GM12878 (cell line): ENCODE results near the gene OPN3. TPM values are rescaled to one million over a fixed set of nuclear protein-coding genes. Genes with fewer than 3 reads are reported as not detected.

Experiments used
- ATAC-seq: fragments of 200-7000 bp; cut with Tn5 transposase; 3 replicates; pipeline ENCODE4 v1.9.1; 2020; ENCODE audit warnings: mild to moderate bottlenecking, moderate library complexity
- BruUV-seq: library from RNA; stranded (reverse); fragments of 400-500 nt; replicated peaks from 2 replicates; lab custom pipeline; 2021; lab: Mats Ljungman, UMichigan
- CTCF ChIA-PET: fragments of 300-600 bp; sonication (Branson Sonifier 250); formaldehyde crosslinking; extraction: SDS; loops from one replicate; lab custom pipeline; 2021; ENCODE audit warnings: inconsistent platforms; lab: Yijun Ruan, JAX
- POLR2A ChIA-PET: fragments of 350-600 bp; formaldehyde crosslinking; extraction: SDS; loops from one replicate; lab custom pipeline; 2021; ENCODE audit warnings: inconsistent platforms; lab: Charles Lee
- RAD21 ChIA-PET: fragments of 300-600 bp; sonication (Branson Sonifier 250); formaldehyde crosslinking; loops from one replicate; lab custom pipeline; 2023; ENCODE audit warnings: antibody characterized with exemption; ENCODE audit not compliant: unreplicated experiment; lab: Charles Lee
- SMC1A ChIA-PET: fragments of 300-600 bp; sonication (Branson Sonifier 250); formaldehyde crosslinking; loops from one replicate; lab custom pipeline; 2023; ENCODE audit not compliant: unreplicated experiment, uncharacterized antibody; lab: Charles Lee
- DNase-seq: peaks from one replicate; pipeline ENCODE4 v3.0.0-alpha.2; 2011; ENCODE audit warnings: low read depth, low spot score
- FAIRE-seq: peaks from 3 replicates; lab custom pipeline; 2011; peaks lifted over from hg19 to GRCh38; lab: Jason Lieb, UNC
- H2AFZ ChIP-seq: 2 replicates; pipeline ENCODE4 v1.6.0; 2011; ENCODE audit warnings: low read depth, low read length, control low read depth; ENCODE audit not compliant: control insufficient read depth
- H3K27ac ChIP-seq: 2 replicates; pipeline ENCODE4 v1.5.1; 2011; ENCODE audit warnings: control low read depth; ENCODE audit not compliant: control insufficient read depth, insufficient read depth
- H3K27me3 ChIP-seq, 2 experiments: replicated peaks in 1 of 2; 2 replicates each; pipeline versions ENCODE4 v1.6.0 to v1.6.1; 2011; ENCODE audit warnings: low read length in 1 of 2; ENCODE audit not compliant: control insufficient read depth in 2 of 2, insufficient read depth in 2 of 2
- H3K36me3 ChIP-seq, 2 experiments: 2 replicates each; pipeline ENCODE4 v1.5.1; 2011; ENCODE audit warnings: low read length in 1 of 2; ENCODE audit not compliant: control insufficient read depth in 2 of 2, insufficient read depth in 2 of 2
- H3K4me1 ChIP-seq: 2 replicates; pipeline ENCODE4 v1.6.1; 2011; ENCODE audit warnings: mild to moderate bottlenecking, low read length, moderate library complexity, mixed read lengths; ENCODE audit not compliant: control insufficient read depth, insufficient read depth
- H3K4me2 ChIP-seq: 2 replicates; pipeline ENCODE4 v1.6.0; 2011; ENCODE audit warnings: control low read depth; ENCODE audit not compliant: control insufficient read depth, insufficient read depth
- H3K4me3 ChIP-seq: fragments of 200-600 bp; sonication (generic); 2 replicates; pipeline ENCODE4 v1.5.1; 2016
- H3K79me2 ChIP-seq: 2 replicates; pipeline ENCODE4 v1.6.0; 2011; ENCODE audit warnings: low read length; ENCODE audit not compliant: control insufficient read depth, insufficient read depth
- H3K9ac ChIP-seq: 2 replicates; pipeline ENCODE4 v1.8.0; 2011; ENCODE audit warnings: low read length, control low read depth, mixed read lengths; ENCODE audit not compliant: control insufficient read depth, insufficient read depth
- H3K9me3 ChIP-seq: replicated peaks from 3 replicates; pipeline ENCODE4 v1.5.1; 2011; ENCODE audit warnings: mild to moderate bottlenecking, low read length; ENCODE audit not compliant: control insufficient read depth, insufficient read depth
- H4K20me1 ChIP-seq: 2 replicates; pipeline ENCODE4 v1.6.0; 2011; ENCODE audit not compliant: control insufficient read depth, insufficient read depth
- E2F4 ChIP-seq: IDR thresholded peaks from 2 replicates; pipeline ENCODE4 v1.6.1; 2012; ENCODE audit warnings: low read depth, low read length, improper control_type of control experiment
- NFIC ChIP-seq: IDR thresholded peaks from 2 replicates; pipeline ENCODE4 v1.6.1; 2012; ENCODE audit warnings: low read depth, mild to moderate bottlenecking, inconsistent platforms, low read length, moderate library complexity
- SRF ChIP-seq, 2 experiments: IDR thresholded peaks; 2 replicates each; pipeline ENCODE4 v1.6.1; 2011; ENCODE audit warnings: low read depth in 2 of 2, low read length in 2 of 2, mild to moderate bottlenecking in 1 of 2, moderate library complexity in 1 of 2
- YY1 ChIP-seq: IDR thresholded peaks from 2 replicates; pipeline ENCODE4 v1.6.1; 2011; ENCODE audit warnings: low read depth, mild to moderate bottlenecking, low read length
- ZNF274 ChIP-seq: IDR thresholded peaks from one replicate; pipeline ENCODE4 v1.8.0; 2011; ENCODE audit not compliant: insufficient read length, insufficient read depth
- ZSCAN29 ChIP-seq: fragments of 450-650 bp; IDR thresholded peaks from 2 replicates; pipeline ENCODE4 v1.6.1; 2017; ENCODE audit warnings: mild to moderate bottlenecking, moderate library complexity
- WGBS: methylation state at CpG from one replicate; pipeline ENCODE4 v1.1.6; 2016; ENCODE audit warnings: low lambda C conversion rate; ENCODE audit not compliant: insufficient replicate concordance, insufficient coverage; ENCODE audit errors: missing lambda C conversion rate; 5-methylcytosine and 5-hydroxymethylcytosine counted together
- in situ Hi-C: fragments of 300-500 bp; cut with MboI; formaldehyde crosslinking; loops from 9 replicates; pipeline ENCODE4 v1.14.3; 2018; ENCODE audit warnings: mixed read lengths
- intact Hi-C: fragments of 100-400 bp; cut with micrococcal nuclease; formaldehyde crosslinking; loops from one replicate; pipeline ENCODE4 v1.14.2; 2022; ENCODE audit not compliant: unreplicated experiment
- polyA plus RNA-seq, 11 experiments: library from polyadenylated mRNA; depleted of rRNA in 4 of 11; unstranded in 6 of 11; stranded (reverse) in 5 of 11; fragments of >200 nt; fragmentation: Nextera tagmentation in 4 of 11; fragmentation: Illumina TruSeq in 1 of 11; extraction: Ambion mirVana in 4 of 11; extraction: Trizol in 1 of 11; gene quantifications; 1 replicate in 1 of 11; 2 replicates in 10 of 11; pipeline versions ENCODE4 v1.2.1 to v1.2.3, GENCODE V29; 2011 to 2016; ENCODE audit warnings: inconsistent platforms in 2 of 11, missing spikeins in 2 of 11, low read depth in 1 of 11
- total RNA-seq, 4 experiments: library from RNA; depleted of rRNA in 3 of 4; stranded (reverse); fragments of >200 nt in 3 of 4; fragmentation: Illumina TruSeq in 1 of 4; extraction: Trizol in 1 of 4; gene quantifications; 2 replicates each; pipeline versions ENCODE4 v1.2.1 to v1.2.3, GENCODE V29; 2013 to 2021
- TF ChIP-seq, protein P1 (sequence below): fragments of 450-650 bp; IDR thresholded peaks from 2 replicates; pipeline ENCODE4 v1.6.1; 2017; ENCODE audit warnings: mild to moderate bottlenecking, low read depth, inconsistent platforms; ENCODE audit not compliant: poor library complexity, severe bottlenecking

Gene OPN3
- total and polyA plus RNA-seq, 10 of the 15 experiments (the other 5 are each of a cell fraction or from before 2014, with no cell fraction given) = 0.26 to 12.2 (median 7.4) TPM

GRCh38 chr1:241555526-241555925 is 84.6 kb downstream of the OPN3 start:
- Histone ChIP-seq H3K9ac (no peak overlapping the region), H4K20me1 (no peaks in the 10 kb centered on the region), H3K79me2 (no peaks in the 10 kb centered on the region), H3K36me3 (no peaks in the 10 kb centered on the region), H3K4me3 (no peak overlapping the region), H3K27ac (no peak overlapping the region), H3K9me3 (no peaks in the 10 kb centered on the region), H2AFZ (no peak overlapping the region), H3K27me3 (no peaks in the 10 kb centered on the region), H3K4me1 (peaks cover 6% of the 10 kb centered on the region), H3K4me2 (no peak overlapping the region)
- RAD21 ChIA-PET = no interaction called here
- no peak for DNase-seq
- in situ Hi-C loops (no loop called here), intact Hi-C loops (no loop called here)
- POLR2A ChIA-PET = no interaction called here
- BruUV-seq = no TSS peak
- no peak for ATAC-seq
- CTCF ChIA-PET = interaction anchor here (0.5 to 2.0 kb wide), 4 partner anchors 19 to 71 kb away, joined by 3 to 6 read pairs (median 3); no protein-coding TSS in a partner anchor
- TF ChIP-seq SRF (IDR thresholded peaks at IDR 0.05; ENCODE audit: low read depth in 2 of 2, low read length in 2 of 2) = no peak
- TF ChIP-seq, protein P1, sequence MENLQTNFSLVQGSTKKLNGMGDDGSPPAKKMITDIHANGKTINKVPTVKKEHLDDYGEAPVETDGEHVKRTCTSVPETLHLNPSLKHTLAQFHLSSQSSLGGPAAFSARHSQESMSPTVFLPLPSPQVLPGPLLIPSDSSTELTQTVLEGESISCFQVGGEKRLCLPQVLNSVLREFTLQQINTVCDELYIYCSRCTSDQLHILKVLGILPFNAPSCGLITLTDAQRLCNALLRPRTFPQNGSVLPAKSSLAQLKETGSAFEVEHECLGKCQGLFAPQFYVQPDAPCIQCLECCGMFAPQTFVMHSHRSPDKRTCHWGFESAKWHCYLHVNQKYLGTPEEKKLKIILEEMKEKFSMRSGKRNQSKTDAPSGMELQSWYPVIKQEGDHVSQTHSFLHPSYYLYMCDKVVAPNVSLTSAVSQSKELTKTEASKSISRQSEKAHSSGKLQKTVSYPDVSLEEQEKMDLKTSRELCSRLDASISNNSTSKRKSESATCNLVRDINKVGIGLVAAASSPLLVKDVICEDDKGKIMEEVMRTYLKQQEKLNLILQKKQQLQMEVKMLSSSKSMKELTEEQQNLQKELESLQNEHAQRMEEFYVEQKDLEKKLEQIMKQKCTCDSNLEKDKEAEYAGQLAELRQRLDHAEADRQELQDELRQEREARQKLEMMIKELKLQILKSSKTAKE = no peak
- no peak for TF ChIP-seq E2F4
- no peak for TF ChIP-seq YY1
- no peak for TF ChIP-seq ZSCAN29
- no peak for TF ChIP-seq ZNF274
- no peak for TF ChIP-seq NFIC
- SMC1A ChIA-PET = interaction anchor here (1.0 to 1.4 kb wide), 4 partner anchors 21 to 430 kb away, joined by 3 read pairs; no protein-coding TSS in a partner anchor
- WGBS = 100% methylated on average over 3 of the region's 3 CpGs
- no peak for FAIRE-seq
